ENCODE data around the gene CDH6.
"Not testable (repeated sequence)": the region's sequence is repeated elsewhere in the genome, so short reads cannot be mapped to it uniquely, and the experiment has no call there.

The CDH6 gene

GRCh38 chr5:31329715-31330114 lies 136.2 kb downstream of the CDH6 start:
- DNase-seq (ENCODE audit: low read depth), result no peak

- DNase-seq (ENCODE audit: low read depth), result no peak
Measured at GRCh38 chr5:31332160-31332559, 138.7 kb downstream of the CDH6 start.

GRCh38 chr5:31333475-31333874 lies 140.0 kb downstream of the CDH6 start:
- DNase-seq (ENCODE audit: low read depth), result no peak

- DNase-seq (ENCODE audit: low read depth), result no peak
Measured at GRCh38 chr5:31334061-31334860, 140.8 kb downstream of the CDH6 start.

DNA sequence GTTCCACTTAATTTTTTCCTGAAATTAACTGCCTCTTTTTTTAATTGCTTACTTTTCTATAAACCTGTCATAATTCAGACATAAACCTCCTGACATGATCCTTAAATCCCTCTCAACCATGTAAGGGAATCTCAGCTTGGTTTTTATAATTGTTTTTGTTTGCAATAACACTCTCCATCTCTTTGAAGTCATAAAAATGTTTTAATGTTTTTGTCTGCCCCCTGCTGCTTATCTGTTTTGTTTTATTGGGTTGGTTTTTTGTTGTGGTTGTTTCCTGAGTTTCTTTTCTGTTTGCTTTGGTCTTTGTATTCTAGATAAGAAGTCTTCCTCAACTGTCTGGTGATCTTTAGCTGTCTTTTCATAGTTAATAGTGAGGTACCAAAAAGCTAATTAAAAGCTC lies 142.0 kb downstream of the CDH6 start:
- no peak for DNase-seq (ENCODE audit: low read depth)

DNA sequence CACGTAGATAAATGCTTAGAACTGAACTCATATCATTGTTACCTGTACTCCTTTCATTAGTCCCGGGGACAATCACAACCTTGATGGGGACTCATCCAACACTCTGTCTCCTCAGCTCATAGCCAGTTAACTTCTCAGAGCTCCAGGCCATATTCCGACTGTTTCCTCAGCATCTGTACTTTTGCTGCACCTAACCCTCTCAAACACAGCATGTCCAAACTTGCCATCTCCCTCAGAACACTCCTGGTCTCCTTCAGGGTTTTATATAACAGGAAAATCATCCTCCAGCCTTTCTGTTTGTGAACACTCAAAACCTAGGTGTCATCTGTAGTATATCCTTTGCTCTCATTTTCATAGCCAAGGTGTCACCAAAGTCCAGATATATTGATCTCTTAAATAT lies 150.5 kb downstream of the CDH6 start:
- no peak for DNase-seq (ENCODE audit: low read depth)

DNA sequence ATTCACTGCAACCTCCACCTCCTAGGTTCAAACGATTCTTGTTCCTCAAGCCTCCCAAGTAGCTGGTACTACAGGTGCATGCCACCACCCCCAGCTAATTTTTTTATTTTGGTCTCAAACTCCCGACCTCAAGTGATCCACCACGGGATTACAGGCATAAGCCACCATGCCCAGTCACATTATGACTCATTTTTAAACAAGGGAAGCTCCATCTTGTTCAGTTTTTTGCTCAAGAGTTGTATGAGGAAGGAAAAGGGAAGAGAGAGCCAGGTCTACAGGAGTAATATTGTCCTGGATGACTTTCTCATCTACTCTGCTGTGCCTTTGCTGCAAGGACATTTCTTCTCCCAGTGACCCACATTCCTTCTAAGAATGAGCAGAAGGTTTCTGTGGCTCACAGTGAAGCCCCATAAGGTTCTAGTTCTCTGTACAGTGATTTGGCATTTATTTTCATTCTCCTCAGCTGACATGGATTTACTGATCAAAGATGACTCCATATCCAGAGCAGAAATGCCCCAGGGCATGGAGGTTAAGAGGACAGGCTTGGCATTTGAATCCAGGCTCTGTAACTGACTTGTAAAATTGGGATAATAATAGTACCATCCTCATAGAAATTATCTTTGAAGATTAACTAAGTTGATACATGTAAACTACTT lies 153.5 kb downstream of the CDH6 start:
- DNase-seq (ENCODE audit: low read depth), result no peak

DNA sequence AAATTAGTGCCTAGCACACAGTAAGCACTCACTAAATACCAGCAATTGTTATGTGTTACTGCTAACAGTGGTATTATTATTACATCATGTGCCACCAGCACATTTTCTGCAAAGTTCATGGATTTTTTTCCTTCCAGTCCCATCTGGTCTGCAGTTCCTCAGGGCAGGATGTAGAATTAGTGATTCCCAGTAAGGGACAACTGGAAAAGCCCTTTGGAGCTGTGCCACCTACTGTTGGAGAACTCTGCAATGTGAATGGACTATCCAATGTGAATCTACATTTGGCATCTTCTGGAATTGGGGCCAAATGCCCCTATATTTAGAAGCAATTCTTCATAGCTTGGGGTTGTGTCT lies 154.0 kb downstream of the CDH6 start:
- no peak for DNase-seq (ENCODE audit: low read depth)

DNA sequence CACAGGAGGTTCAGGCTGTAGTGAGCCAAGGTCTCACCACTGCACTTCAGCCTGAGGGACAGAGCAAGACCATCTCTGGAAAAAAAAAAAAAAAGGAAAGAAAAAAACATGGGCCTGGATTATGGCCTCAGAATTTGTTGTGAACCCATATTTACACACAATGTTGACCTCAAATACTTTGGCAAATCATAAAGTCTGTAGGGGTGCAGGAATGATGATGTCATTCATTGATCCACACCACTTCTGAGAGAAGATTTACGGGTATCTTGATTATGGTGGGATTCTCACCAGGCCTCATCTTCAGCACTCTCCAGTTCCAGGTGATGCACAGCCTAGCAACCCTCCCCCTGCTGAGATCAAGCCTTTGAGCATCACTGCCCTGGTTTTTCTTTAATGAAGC lies 156.9 kb downstream of the CDH6 start:
- no peak for DNase-seq (ENCODE audit: low read depth)

DNA sequence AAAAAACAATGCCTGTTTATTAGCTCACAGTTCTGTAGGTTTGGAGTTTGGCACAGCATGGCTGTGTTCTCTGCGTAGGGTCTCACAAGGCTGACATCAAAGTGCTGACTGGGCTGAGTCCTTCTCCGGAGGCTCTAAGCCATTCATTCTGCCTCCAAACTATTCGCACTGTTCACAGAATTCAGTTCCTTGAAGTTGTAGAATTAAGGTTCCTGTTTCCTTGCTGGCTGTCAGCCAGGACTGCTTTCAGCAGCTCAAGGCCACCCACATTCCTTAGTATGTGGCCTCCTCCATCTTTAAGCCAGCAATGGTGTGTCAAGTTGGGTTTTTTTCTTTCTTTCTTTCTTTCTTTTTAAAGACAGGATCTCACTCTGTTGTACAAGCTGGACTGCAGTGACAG lies 161.9 kb downstream of the CDH6 start:
- DNase-seq (ENCODE audit: low read depth), result no peak

GRCh38 chr5:31357038-31357437 lies 163.6 kb downstream of the CDH6 start:
- no peak for DNase-seq (ENCODE audit: low read depth)

DNA sequence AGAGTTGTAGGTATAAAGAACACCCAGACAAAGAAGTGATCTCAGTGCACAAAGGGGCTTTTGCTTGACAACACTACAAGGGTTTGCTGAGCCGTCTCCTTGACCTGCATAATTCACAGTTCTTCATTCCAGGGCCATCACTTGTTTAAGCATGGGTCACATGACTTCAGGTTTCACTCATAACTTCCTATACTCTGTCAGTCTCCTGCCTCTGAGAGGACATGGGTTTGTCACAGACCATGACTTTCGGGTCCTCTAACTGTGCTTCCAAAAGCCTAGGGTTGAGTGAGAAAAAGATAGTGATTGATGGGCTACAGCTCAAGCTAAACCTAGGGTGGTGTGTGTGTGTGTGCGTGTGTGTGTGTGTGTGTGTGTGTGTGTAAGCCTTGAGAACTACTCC lies 166.4 kb downstream of the CDH6 start:
- DNase-seq (ENCODE audit: low read depth), result no peak

GRCh38 chr5:31361234-31361633 lies 167.7 kb downstream of the CDH6 start:
- DNase-seq (ENCODE audit: low read depth), result no peak

GRCh38 chr5:31361704-31362528 lies 168.4 kb downstream of the CDH6 start:
- DNase-seq (ENCODE audit: low read depth), result not testable (repeated sequence)

- no peak for DNase-seq (ENCODE audit: low read depth)
Measured at GRCh38 chr5:31362529-31362900, 169.0 kb downstream of the CDH6 start.

- no peak for DNase-seq (ENCODE audit: low read depth)
Measured at GRCh38 chr5:31362931-31363568, 169.6 kb downstream of the CDH6 start.

DNA sequence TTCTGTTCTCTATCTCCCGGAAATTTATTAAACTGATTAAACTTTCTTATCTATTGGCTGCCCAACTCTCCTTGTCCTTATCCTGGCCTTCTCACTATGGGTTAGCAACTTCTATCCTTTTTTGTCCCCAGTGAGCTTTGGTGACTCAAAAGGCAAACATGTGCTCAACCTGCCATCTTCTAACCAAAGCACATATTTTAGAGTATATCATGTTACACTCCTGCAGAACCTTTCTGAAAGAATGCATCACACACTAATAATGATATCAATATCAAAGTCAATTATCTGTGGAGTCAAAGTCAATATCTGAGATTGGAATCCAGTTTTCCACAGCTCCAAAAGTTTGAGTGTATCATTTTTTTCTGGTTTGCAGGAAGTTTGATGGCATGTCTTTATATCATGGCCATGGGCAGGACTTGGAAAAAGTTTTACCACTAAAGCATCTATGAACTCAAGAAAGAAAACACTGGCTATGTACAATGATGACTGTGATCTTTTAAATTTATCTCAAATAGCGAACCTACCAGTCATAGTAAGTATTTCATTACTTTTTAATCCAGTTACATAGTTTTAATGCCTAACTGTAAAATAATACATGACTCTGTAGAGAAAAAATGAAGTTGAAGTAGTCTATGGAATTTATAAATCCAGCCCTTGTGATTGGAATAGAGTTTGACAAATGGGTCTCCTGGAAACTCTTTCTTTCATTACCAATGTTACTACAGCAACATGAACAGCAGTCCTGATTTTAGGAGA lies 171.6 kb downstream of the CDH6 start:
- DNase-seq (ENCODE audit: low read depth), result no peak

DNA sequence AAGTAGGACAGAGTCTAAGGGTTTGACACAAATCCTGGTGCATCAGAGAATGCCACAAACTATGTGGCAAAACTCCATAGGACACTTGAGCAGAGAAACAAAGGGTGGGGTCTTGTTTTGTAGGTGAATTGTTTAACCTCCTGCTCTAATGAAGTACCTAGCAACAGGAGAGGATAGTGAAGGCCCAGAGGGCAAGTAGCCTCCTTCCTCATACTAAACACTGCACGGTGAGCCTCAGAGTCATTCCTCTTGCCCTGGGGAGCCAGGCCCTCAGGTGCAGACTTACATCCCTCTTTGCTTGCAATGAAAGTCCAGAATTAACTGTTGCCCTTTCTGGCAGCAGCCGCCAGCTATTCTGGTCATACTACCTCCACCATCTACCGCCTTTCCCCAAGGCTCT lies 172.3 kb downstream of the CDH6 start:
- no peak for DNase-seq (ENCODE audit: low read depth)

GRCh38 chr5:31366941-31367340 lies 173.5 kb downstream of the CDH6 start:
- DNase-seq (ENCODE audit: low read depth), result no peak

DNA sequence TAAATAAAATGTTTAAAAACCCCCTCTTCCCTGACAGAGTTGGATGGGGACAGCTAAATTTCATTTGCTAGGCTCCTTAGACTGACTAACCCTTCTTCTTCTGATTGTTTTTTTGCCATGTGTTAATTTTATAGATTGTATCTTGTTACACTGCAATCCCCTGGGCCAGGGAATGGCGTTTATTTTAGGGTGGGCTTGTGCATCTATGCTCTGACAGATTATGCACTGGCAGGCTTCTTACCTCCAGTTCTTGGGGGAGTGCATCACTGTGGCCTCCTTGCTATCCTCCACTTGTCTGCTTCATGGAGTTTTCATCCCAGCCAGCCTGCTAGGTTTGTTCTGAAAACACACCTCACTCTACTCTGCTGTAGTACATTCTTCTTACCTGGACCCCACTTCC lies 178.6 kb downstream of the CDH6 start:
- DNase-seq (ENCODE audit: low read depth), result no peak

DNA sequence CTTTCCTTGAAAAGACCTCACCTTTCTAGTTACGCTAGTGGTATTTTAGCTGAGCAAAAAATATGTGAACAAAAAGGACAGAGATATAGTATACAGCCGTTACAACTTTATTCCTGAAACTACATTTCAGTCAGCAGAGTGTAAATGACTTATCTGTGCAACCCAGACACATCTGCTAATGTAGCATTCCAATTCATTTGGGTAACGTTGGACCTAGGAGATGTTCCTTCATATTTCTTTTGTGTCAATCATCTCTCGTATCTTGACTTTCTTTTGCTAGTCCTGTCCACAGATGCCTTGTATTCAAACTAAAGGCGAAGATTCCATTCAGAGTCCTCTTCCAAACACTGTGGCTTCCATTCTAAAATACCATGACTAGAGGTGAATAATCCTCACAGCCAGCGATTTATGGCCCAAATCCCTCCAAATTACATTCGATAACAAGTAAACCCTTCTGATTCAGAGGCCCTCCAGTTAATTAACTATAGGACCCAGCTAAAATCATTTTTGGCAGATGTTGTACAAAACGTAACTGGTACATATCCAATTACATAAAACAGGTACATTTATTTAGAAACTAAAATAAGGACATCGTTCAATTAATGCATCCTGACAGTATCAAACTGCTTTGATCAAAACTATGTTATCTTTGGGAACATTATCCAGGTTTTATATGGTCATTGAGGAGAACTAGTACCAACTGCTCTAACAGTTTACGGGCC lies 182.7 kb downstream of the CDH6 start:
- DNase-seq (ENCODE audit: low read depth), result no peak

Data from activated T-helper 1 cell treated with Interleukin-2 at 50 U/mL for 16 hours (primary cell).